HFFc6 (cell line): ENCODE results near the gene ETHE1. TPM values are rescaled to one million over a fixed set of nuclear protein-coding genes. Genes with fewer than 3 reads are reported as not detected.

ENCODE experiments used
- DNase-seq: peaks from one replicate; pipeline ENCODE4 v3.0.0-alpha.2; 2018
- H3K27ac Mint-ChIP-seq: 2 replicates; pipeline ENCODE4 v1.8.0; 2020; ENCODE audit warnings: mild to moderate bottlenecking, mixed read lengths
- H3K27me3 Mint-ChIP-seq: 2 replicates; pipeline ENCODE4 v1.8.0; 2021; ENCODE audit warnings: mild to moderate bottlenecking, moderate library complexity, mixed read lengths; ENCODE audit not compliant: insufficient read depth
- H3K36me3 Mint-ChIP-seq: 2 replicates; pipeline ENCODE4 v1.8.0; 2021; ENCODE audit warnings: low read depth, mixed read lengths
- H3K4me1 Mint-ChIP-seq: 2 replicates; pipeline ENCODE4 v1.8.0; 2020; ENCODE audit warnings: low read depth, mixed read lengths
- H3K4me3 Mint-ChIP-seq: 2 replicates; pipeline ENCODE4 v1.8.0; 2020; ENCODE audit warnings: mild to moderate bottlenecking, moderate library complexity, mixed read lengths
- H3K9me3 Mint-ChIP-seq: 2 replicates; pipeline ENCODE4 v1.8.0; 2020; ENCODE audit warnings: mild to moderate bottlenecking, mixed read lengths
- CTCF ChIP-seq: fragments of 200-600 bp; sonication (generic); IDR thresholded peaks from 2 replicates; pipeline ENCODE4 v1.5.0; 2021; ENCODE audit warnings: antibody characterized with exemption, mild to moderate bottlenecking
- total RNA-seq, 6 experiments: library from RNA; stranded (reverse); fragmentation: NEBNext Ultra II Directional; extraction: Animal tissue kit (Norgen Biotek cat#: 25700); gene quantifications; 2 replicates in 1 of 6; 3 replicates in 5 of 6; pipeline ENCODE4 v1.2.3, GENCODE V29; 2021

ETHE1 gene
- total RNA-seq, 6 experiments from 2014 or later, result 81.3 to 125 (median 107) TPM

GRCh38 chr19:43533546-43534304, 6.7 kb upstream of the ETHE1 start:
- no peaks in the 10 kb centered on the region for H3K9me3 Mint-ChIP-seq
- H3K4me3 Mint-ChIP-seq, result peak overlapping the region; percentile 91
- TF ChIP-seq CTCF, result no peak
- peaks cover 2% of the 10 kb centered on the region for H3K27me3 Mint-ChIP-seq
- DNase-seq, result peak; percentile 99
- H3K36me3 Mint-ChIP-seq, result peaks cover 6% of the 10 kb centered on the region; the same call in 1 of the 2 replicates
- peak overlapping the region; percentile 91 for H3K27ac Mint-ChIP-seq
- peaks cover 34% of the 10 kb centered on the region for H3K4me1 Mint-ChIP-seq

- peak; percentile 23; the same call in 1 of the 2 replicates for TF ChIP-seq CTCF
- DNase-seq, result peak; percentile 90
- H3K4me1 Mint-ChIP-seq, result peaks cover 38% of the 10 kb centered on the region
- H3K27ac Mint-ChIP-seq, result peak within 1 kb of the TSS; percentile 91
- peaks cover 6% of the 10 kb centered on the region; the same call in 1 of the 2 replicates for H3K36me3 Mint-ChIP-seq
- peak within 1 kb of the TSS; percentile 91 for H3K4me3 Mint-ChIP-seq
- no peaks in the 10 kb centered on the region for H3K9me3 Mint-ChIP-seq
- peaks cover 2% of the 10 kb centered on the region for H3K27me3 Mint-ChIP-seq
Measured at GRCh38 chr19:43532962-43533545, 6.1 kb upstream of the ETHE1 start, which contains the start of gene ZNF575. ZNF575 (plus strand) TSS chr19:43533188; CDS start chr19:43534423, 1,235 bp downstream.

- Mint-ChIP-seq H3K36me3 (peaks cover 4% of the 10 kb centered on the region; the same call in 1 of the 2 replicates), H3K9me3 (no peaks in the 10 kb centered on the region), H3K27me3 (peaks cover 2% of the 10 kb centered on the region), H3K4me1 (peaks cover 43% of the 10 kb centered on the region), H3K27ac (peak overlapping the region; percentile 82), H3K4me3 (peak overlapping the region; percentile 91)
- no peak for TF ChIP-seq CTCF
- no peak for DNase-seq
Measured at GRCh38 chr19:43532571-43532961, 5.6 kb upstream of the ETHE1 start.

- no peaks in the 10 kb centered on the region for H3K9me3 Mint-ChIP-seq
- peak overlapping the region; percentile 84 for H3K27ac Mint-ChIP-seq
- TF ChIP-seq CTCF, result 0 out of 2 replicates have a peak, but pooled peaks have one; percentile 18
- H3K4me3 Mint-ChIP-seq, result peak overlapping the region; percentile 87
- DNase-seq, result peak; percentile 6
- H3K4me1 Mint-ChIP-seq, result peaks cover 44% of the 10 kb centered on the region
- H3K27me3 Mint-ChIP-seq, result peaks cover 4% of the 10 kb centered on the region
- H3K36me3 Mint-ChIP-seq, result peaks cover 1% of the 10 kb centered on the region; the same call in 1 of the 2 replicates
Measured at GRCh38 chr19:43527860-43528622, 1.0 kb upstream of the ETHE1 start.
